Activated CD4-positive, alpha-beta memory T cell treated with anti-CD3 and anti-CD28 coated beads, Interleukin-2, amount 10 ng/mL, durations not matched to agents 7 days and 5 days (primary cell): ENCODE measurements around the gene CFP. TPM values are rescaled to one million over a fixed set of nuclear protein-coding genes. Genes with fewer than 3 reads are reported as not detected.

Source experiments
- CTCF ChIA-PET: fragments of 350-600 bp; sonication (Branson Sonifier 250); formaldehyde crosslinking; loops from one replicate; lab custom pipeline; 2021; ENCODE audit warnings: antibody characterized with exemption, inconsistent platforms; lab: Charles Lee
- POLR2A ChIA-PET: fragments of 350-600 bp; sonication (Branson Sonifier 250); formaldehyde crosslinking; loops from one replicate; lab custom pipeline; 2021; ENCODE audit warnings: antibody characterized with exemption; lab: Charles Lee
- DNase-seq: peaks from one replicate; pipeline ENCODE4 v3.0.0-alpha.2; 2020
- H3K27ac Mint-ChIP-seq: one replicate; pipeline ENCODE4 v1.8.0; 2021; ENCODE audit warnings: mild to moderate bottlenecking, mixed read lengths
- H3K27me3 Mint-ChIP-seq: one replicate; pipeline ENCODE4 v1.8.0; 2021; ENCODE audit warnings: mixed read lengths
- H3K36me3 Mint-ChIP-seq: one replicate; pipeline ENCODE4 v1.8.0; 2021; ENCODE audit warnings: low read depth, mixed read lengths
- H3K4me1 Mint-ChIP-seq: one replicate; pipeline ENCODE4 v1.8.0; 2021; ENCODE audit warnings: mixed read lengths
- H3K4me3 Mint-ChIP-seq: one replicate; pipeline ENCODE4 v1.8.0; 2021; ENCODE audit warnings: mild to moderate bottlenecking, mixed read lengths
- H3K9me3 Mint-ChIP-seq: one replicate; pipeline ENCODE4 v1.8.0; 2021; ENCODE audit warnings: mixed read lengths
- total RNA-seq, 2 experiments: library from RNA; stranded (reverse); gene quantifications; one replicate each; pipeline ENCODE4 v1.2.3, GENCODE V29; 2021

CFP gene
- total RNA-seq, 2 experiments from 2014 or later = 15.7 to 18.6 TPM

DNA sequence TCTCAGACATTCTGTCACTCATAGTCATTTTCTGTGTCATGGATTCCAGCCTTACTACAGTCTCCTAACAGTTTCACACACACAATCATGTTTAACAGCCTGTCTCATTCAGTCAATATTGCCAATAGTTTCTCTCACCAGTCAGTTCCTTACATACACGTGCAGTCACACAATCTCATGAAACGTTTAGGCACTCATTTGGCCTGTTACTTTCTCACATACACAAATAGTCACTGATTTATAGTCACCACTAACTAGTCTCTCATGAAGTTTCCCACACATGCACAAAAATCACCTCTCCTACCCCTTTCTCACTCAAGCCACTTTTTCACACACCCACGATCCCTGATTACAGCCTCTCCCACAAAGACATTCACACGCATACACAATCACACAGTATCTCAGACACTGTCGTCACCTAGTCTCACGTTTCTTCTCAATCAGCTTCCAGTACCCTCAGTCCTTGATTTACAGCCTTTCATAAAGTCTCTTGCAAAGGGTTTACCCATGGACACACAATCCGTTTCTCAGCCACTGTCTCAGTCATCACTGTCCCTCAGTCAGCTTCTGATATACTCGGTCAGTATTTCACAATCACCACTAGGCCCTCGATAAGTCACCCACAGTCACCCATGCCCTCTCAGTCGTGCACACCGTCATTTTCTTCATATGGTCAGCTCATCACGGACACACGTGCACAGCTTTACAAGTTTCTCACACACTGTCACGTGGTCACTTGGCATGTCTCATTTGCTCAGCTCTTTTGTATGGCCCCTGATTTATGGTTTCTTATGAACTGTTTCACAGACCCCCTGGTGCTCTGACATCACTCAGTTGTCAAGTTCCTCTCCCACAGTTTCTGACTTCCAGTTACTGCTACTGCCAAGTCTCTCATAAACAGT is 4.2 kb upstream of the CFP start:
- Mint-ChIP-seq H3K27me3 (no peaks in the 10 kb centered on the region), H3K4me1 (peaks cover 30% of the 10 kb centered on the region), H3K27ac (no peak overlapping the region), H3K9me3 (no peaks in the 10 kb centered on the region), H3K36me3 (peaks cover 28% of the 10 kb centered on the region), H3K4me3 (no peak overlapping the region)
- ChIA-PET POLR2A (no interaction called here), CTCF (no interaction called here)
- DNase-seq = no peak

DNA sequence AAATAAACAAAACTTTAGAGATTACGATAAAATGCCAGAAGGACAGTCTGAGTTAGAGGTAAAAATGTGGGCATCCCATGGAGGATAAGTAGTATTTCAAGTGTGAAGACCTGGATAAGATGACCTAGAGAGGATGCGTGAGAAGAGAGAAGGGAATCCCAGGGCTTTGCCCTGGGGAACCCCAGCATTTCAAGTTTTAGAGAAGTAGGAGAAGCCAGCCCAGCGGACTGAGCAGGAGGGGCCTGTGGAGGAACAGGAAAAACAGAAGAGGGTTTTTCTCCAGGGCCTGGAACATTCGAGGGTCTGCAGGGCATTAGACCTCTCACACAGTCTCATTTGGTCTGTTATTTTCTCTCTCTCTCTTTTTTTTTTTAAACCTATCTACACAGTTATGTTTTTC is 2.9 kb upstream of the CFP start:
- no peaks in the 10 kb centered on the region for H3K9me3 Mint-ChIP-seq
- peaks cover 16% of the 10 kb centered on the region for H3K36me3 Mint-ChIP-seq
- H3K27me3 Mint-ChIP-seq = no peaks in the 10 kb centered on the region
- H3K4me3 Mint-ChIP-seq = no peak overlapping the region
- no peak for DNase-seq
- POLR2A ChIA-PET = no interaction called here
- peaks cover 26% of the 10 kb centered on the region for H3K4me1 Mint-ChIP-seq
- H3K27ac Mint-ChIP-seq = no peak overlapping the region
- CTCF ChIA-PET = no interaction called here

DNA sequence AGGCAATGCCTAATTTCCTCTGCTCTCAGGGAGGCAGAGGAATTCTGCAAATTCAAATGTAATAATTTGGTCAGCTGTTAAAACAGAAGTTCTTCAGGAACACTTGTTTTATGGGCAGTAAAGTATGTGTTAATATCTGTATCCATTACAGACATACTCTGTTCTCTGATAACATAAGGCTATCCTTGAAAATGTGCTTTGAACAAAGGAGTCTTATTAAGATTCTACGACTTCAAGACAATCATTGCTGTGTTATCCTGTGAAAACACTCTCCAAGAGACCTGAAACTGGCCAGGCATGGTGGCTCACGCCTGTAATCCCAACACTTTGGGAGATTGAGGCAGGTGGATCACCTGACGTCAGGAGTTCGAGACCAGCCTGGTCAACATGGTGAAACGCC is 1.9 kb upstream of the CFP start:
- H3K9me3 Mint-ChIP-seq = no peaks in the 10 kb centered on the region
- peaks cover 6% of the 10 kb centered on the region for H3K36me3 Mint-ChIP-seq
- no peaks in the 10 kb centered on the region for H3K27me3 Mint-ChIP-seq

DNA sequence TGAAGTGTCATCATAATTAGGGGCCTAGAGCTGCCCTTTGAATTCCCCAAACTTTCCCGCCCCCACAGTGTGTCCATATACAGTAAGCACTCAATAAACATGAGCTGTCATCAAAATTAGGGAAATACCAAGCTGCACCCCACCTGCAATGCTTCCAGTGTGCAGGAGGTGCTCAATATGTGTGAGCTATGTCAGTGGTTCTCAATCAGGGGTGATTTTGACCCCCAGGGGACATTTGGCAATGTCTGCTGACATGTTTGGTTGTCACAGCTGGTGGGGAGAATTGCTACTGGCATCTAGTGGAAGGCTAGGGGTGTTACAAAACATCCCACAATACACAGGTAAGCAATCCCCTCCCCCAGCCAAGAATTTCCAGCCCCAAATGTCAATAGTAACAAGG is 748 bp downstream of the CFP start:
- peak; percentile 24 for DNase-seq
- ChIA-PET POLR2A (interaction anchor here (0.9 to 1.6 kb wide), 3 partner anchors 15 to 21 kb away, joined by 3 to 5 read pairs (median 4); partner anchors contain the start of gene ELK1), CTCF (interaction anchor here (1.0 kb wide), 1 partner anchor 121 kb away, joined by 3 read pairs; no protein-coding TSS in a partner anchor)
- Mint-ChIP-seq H3K4me1 (peaks cover 21% of the 10 kb centered on the region), H3K27me3 (peaks cover 3% of the 10 kb centered on the region), H3K4me3 (peak overlapping the region; percentile 68), H3K27ac (peak overlapping the region; percentile 79), H3K36me3 (peaks cover 4% of the 10 kb centered on the region), H3K9me3 (no peaks in the 10 kb centered on the region)

More for the DNA sequence above, 1.9 kb upstream of the CFP start:
- DNase-seq = no peak
- Mint-ChIP-seq H3K4me3 (no peak overlapping the region), H3K4me1 (peaks cover 21% of the 10 kb centered on the region), H3K27ac (no peak overlapping the region)
- ChIA-PET CTCF (interaction anchor here (0.6 to 1.7 kb wide), 2 partner anchors 12 to 19 kb away, joined by 3 to 5 read pairs; partner anchors contain the start of gene ELK1), POLR2A (interaction anchor here (1.8 to 2.0 kb wide), 2 partner anchors 10 to 17 kb away, joined by 4 to 7 read pairs; no protein-coding TSS in a partner anchor)

DNA sequence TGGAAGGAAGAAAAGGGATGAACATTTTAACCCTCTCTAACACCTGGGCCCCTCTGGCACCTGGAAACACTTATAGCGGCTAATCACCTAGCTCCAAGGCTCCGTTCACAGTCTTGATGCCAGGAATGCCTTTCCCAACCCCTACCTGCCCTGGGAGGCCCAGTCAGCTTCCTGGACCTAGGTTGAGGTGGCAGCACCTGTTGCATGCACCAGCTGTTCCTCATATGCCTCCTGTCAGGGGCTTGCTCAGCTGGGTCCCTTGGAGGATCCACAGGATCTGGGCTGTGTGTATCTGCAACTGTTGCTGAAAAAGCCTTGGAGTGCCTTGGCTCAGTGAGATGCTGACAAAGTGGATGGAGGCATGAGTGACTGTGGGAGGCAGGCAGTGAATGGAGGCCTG is 4.4 kb downstream of the CFP start:
- no peak for DNase-seq
- Mint-ChIP-seq H3K27ac (no peak overlapping the region), H3K9me3 (no peaks in the 10 kb centered on the region), H3K36me3 (peaks cover 4% of the 10 kb centered on the region), H3K4me1 (peaks cover 29% of the 10 kb centered on the region), H3K4me3 (no peak overlapping the region), H3K27me3 (peaks cover 25% of the 10 kb centered on the region)
- ChIA-PET CTCF (no interaction called here), POLR2A (interaction anchor here (0.7 kb wide), 1 partner anchor 435 kb away, joined by 3 read pairs; no protein-coding TSS in a partner anchor)

DNA sequence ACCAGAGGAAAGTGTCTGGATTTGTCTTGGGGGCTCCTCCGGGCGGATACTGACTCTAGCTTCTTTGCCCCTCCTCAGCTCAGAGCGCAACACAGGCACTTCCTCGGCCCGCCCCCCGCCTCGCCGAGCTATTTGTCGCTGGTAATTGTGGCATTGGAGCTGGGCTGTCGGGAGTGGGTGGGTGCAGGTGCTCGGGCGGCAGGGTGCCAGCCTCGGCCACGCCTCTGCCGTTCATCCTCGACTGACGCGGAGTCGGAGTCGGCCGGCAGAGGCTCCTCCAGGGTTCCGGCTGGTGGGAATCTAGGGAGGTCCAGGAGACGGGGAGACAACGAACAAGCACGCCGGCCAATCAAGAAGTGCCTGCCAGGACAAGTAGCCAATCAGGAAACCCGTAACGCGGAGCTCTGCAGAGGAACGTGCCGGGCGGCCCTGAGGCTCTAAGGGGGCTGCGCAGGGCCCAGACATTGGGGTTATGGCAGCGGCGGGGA is 6.1 kb downstream of the CFP start:
- H3K36me3 Mint-ChIP-seq = peaks cover 4% of the 10 kb centered on the region
- H3K4me3 Mint-ChIP-seq = peak overlapping the region; percentile 63
- H3K27me3 Mint-ChIP-seq = peaks cover 29% of the 10 kb centered on the region
- H3K27ac Mint-ChIP-seq = no peak overlapping the region
- ChIA-PET CTCF (no interaction called here), POLR2A (no interaction called here)
- H3K4me1 Mint-ChIP-seq = peaks cover 21% of the 10 kb centered on the region
- peak; percentile 17 for DNase-seq
- H3K9me3 Mint-ChIP-seq = no peaks in the 10 kb centered on the region

DNA sequence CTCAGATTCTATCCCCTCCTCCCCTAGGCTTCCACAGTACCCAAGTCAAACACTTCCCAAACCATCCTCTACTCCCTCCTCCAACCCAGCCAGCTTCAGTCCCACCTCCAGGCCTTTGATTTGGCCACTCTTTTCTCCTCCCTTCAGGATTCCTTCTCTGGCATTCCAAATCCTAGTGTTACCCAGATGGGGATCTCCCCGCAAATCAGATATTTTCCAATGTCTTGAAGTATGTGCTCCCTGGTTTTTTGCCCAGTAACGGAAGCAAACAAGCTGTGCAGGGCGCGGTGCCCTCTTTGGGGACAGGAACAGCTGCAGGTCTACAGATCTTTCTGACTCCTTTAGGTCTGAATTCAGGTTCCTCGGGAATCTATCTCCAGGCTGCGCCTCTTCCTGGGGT is 7.9 kb downstream of the CFP start:
- peaks cover 19% of the 10 kb centered on the region for H3K4me1 Mint-ChIP-seq
- no peaks in the 10 kb centered on the region for H3K9me3 Mint-ChIP-seq
- POLR2A ChIA-PET = interaction anchor here (1.4 kb wide), 1 partner anchor 9 kb away, joined by 4 read pairs; no protein-coding TSS in a partner anchor
- peaks cover 4% of the 10 kb centered on the region for H3K36me3 Mint-ChIP-seq
- DNase-seq = no peak
- H3K27ac Mint-ChIP-seq = no peak overlapping the region
- peaks cover 40% of the 10 kb centered on the region for H3K27me3 Mint-ChIP-seq
- no peak overlapping the region for H3K4me3 Mint-ChIP-seq
- CTCF ChIA-PET = no interaction called here

DNA sequence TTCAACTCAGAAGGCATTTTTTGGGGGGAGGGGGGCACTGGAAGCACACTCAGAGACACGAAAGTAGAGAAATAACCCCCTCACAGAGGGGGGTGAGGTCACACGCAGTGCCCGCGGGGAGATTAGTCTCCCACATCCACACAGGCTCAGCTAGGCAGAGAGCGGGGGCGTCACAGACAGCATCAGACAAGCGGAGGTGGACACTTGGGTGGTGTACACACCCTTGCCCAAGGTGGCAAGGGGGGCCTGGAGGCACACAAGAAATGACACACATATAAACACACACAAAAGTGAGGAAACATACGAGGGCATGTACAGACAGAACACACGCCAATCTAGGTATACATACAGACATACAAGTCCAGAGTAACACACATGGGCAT is 9.4 kb downstream of the CFP start:
- ChIA-PET POLR2A (no interaction called here), CTCF (no interaction called here)
- Mint-ChIP-seq H3K27me3 (peaks cover 46% of the 10 kb centered on the region), H3K36me3 (peaks cover 4% of the 10 kb centered on the region), H3K4me1 (peaks cover 19% of the 10 kb centered on the region), H3K4me3 (no peak overlapping the region), H3K9me3 (no peaks in the 10 kb centered on the region), H3K27ac (no peak overlapping the region)
- no peak for DNase-seq

DNA sequence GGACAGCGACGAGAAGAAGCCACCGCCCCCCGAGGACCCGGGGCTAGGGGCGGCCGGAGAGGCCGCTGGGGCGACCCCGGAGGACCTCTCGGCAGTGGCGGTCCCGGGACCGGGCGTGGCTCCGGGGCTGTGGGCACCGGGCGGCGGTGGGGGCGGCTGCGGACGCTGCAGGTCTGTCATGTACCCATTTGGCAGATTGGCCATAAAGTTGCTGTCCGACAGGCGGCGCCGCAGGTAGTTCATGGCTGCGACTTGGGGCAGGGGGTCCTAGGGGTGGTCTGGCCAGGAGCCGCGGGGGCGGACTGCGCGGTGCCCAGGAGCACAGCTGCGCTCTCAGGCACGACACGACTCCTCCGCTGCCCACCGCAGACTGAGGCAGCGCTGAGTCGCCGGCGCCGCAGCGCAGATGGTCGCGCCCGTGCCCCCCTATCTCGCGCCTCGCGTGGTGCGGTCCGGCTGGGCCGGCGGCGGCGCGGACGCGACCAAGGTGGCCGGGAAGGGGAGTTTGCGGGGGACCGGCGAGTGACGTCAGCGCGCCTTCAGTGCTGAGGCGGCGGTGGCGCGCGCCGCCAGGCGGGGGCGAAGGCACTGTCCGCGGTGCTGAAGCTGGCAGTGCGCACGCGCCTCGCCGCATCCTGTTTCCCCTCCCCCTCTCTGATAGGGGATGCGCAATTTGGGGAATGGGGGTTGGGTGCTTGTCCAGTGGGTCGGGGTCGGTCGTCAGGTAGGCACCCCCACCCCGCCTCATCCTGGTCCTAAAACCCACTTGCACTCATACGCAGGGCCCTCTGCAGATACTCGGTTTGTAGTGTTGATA is 10.0 kb downstream of the CFP start, which contains the start of gene SYN1:
TSS of gene SYN1 (minus strand) at position 372 of the 817 bp plus-strand sequence. CDS start at position 243, 129 bp downstream.
- Mint-ChIP-seq H3K27ac (no peak within 1 kb of the TSS), H3K4me3 (peak within 1 kb of the TSS; percentile 67), H3K36me3 (peaks cover under 1% of the 10 kb centered on the region), H3K4me1 (peaks cover 19% of the 10 kb centered on the region), H3K27me3 (peaks cover 46% of the 10 kb centered on the region), H3K9me3 (no peaks in the 10 kb centered on the region)
- CTCF ChIA-PET = no interaction called here
- DNase-seq = peak; percentile 82
- POLR2A ChIA-PET = no interaction called here

DNA sequence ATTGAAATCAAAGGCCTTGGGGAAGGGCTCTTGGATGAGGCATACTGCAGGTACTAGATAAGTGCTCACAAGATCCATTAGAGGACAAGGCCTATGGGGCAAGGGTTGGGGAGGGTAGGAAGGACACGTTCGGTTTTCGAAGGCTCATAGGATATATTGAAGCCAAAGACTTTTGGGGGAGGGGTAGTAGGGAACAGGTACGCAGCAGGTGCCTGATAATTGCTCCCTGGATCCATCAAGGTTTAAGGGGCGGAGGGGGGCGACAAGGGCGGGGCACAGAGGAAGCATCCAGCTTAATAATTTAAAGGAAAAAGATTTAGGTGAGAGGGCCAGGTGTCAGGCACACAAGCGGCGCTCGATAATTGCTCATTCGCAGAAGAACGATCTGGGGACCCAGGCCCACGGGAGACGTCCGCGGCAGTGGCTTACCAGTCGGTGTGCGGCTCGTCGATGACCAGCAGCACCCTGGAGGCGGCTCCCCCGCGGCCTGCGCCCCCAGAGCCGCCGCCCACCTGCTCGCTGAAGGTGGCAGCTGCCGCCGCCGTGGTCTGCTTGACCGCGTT is 10.7 kb downstream of the CFP start:
- ChIA-PET POLR2A (no interaction called here), CTCF (interaction anchor here (0.6 kb wide), 1 partner anchor 28 kb away, joined by 3 read pairs; no protein-coding TSS in a partner anchor)
- peaks cover 16% of the 10 kb centered on the region for H3K4me1 Mint-ChIP-seq
- H3K36me3 Mint-ChIP-seq = no peaks in the 10 kb centered on the region
- DNase-seq = no peak
- peak overlapping the region; percentile 67 for H3K4me3 Mint-ChIP-seq
- H3K9me3 Mint-ChIP-seq = no peaks in the 10 kb centered on the region
- peaks cover 43% of the 10 kb centered on the region for H3K27me3 Mint-ChIP-seq
- H3K27ac Mint-ChIP-seq = no peak overlapping the region

DNA sequence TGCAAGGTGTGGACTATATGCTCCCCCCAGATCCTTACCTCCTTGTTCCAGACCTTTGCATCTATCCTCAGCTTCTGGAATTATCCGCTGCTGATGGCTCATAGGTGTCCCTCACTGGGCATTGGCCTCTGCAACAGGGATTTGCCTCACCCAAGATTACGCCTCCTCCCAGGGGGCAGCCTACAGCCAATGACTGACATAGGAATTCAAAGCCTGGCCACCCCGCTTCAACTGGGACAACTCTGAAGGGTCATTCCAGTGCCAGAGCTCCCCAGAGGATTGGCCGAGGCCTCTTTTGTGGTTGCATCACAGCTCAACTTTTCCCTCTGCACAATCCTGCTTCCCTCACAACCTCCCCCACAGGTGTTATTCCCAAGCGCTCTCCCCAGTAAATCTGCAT is 15.1 kb downstream of the CFP start:
- no peaks in the 10 kb centered on the region for H3K9me3 Mint-ChIP-seq
- H3K4me3 Mint-ChIP-seq = no peak overlapping the region
- peaks cover 22% of the 10 kb centered on the region for H3K27me3 Mint-ChIP-seq
- CTCF ChIA-PET = no interaction called here
- H3K4me1 Mint-ChIP-seq = peaks cover 4% of the 10 kb centered on the region
- no peaks in the 10 kb centered on the region for H3K36me3 Mint-ChIP-seq
- POLR2A ChIA-PET = interaction anchor here (1.1 to 1.4 kb wide), 2 partner anchors 14 to 36 kb away, joined by 3 to 4 read pairs; partner anchors contain the start of gene ELK1
- no peak for DNase-seq
- H3K27ac Mint-ChIP-seq = no peak overlapping the region

DNA sequence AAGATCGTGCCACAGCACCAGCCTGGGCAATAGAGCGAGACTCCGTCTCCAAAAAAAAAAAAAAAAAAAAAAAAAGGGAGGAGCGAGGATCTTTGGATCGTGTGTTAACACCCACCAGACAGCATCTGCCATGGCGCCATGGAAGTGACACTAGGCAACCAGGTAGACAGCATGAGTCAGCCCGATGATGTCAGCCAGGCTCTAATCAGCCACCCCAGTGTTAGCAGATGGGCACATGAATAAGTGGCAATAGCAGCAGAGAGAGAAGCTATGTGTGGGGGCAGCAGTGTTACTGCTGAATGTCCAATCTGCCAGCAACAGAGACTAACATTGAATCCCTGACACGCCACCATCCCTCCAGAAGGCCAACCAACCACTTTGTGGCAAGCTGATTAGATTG is 16.6 kb downstream of the CFP start:
- H3K27me3 Mint-ChIP-seq = peaks cover 13% of the 10 kb centered on the region
- no peak overlapping the region for H3K27ac Mint-ChIP-seq
- POLR2A ChIA-PET = interaction anchor here (1.4 kb wide), 1 partner anchor 38 kb away, joined by 3 read pairs; the partner anchor contains the start of gene ELK1

More for the DNA sequence above, 16.6 kb downstream of the CFP start:
- H3K4me3 Mint-ChIP-seq = no peak overlapping the region
- DNase-seq = no peak
- H3K4me1 Mint-ChIP-seq = no peaks in the 10 kb centered on the region
- CTCF ChIA-PET = no interaction called here
- H3K36me3 Mint-ChIP-seq = no peaks in the 10 kb centered on the region
- no peaks in the 10 kb centered on the region for H3K9me3 Mint-ChIP-seq
